SW 1271 (cell line): ENCODE results near the gene MTIF2.
"Not testable (repeated sequence)": the region's sequence is repeated elsewhere in the genome, so short reads cannot be mapped to it uniquely, and the experiment has no call there.

Experiments used
- DNase-seq, 2 experiments: peaks; one replicate each; lab custom pipeline; 2025; lab: John Stamatoyannopoulos, UW

The MTIF2 gene

DNA sequence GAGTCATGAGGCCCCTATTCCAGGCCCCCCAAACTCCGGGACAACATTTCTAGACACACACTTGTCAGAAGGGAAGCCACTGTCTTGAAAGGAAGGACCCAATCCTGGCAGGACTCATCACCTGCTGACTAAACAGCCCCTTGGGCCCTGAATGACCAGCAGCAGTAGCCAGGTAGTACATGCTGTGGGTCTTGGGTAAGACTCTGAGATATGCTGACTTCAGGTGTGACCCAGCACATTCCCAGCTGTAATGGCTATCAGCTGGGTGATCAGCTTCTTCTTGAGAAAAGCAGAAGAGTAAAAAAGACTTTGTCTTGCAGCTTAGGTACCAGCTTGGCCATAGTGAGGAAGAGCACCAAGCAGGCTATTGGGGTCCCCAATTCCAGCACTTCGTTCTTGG lies 72.5 kb downstream of the MTIF2 start:
- no peak for DNase-seq

DNA sequence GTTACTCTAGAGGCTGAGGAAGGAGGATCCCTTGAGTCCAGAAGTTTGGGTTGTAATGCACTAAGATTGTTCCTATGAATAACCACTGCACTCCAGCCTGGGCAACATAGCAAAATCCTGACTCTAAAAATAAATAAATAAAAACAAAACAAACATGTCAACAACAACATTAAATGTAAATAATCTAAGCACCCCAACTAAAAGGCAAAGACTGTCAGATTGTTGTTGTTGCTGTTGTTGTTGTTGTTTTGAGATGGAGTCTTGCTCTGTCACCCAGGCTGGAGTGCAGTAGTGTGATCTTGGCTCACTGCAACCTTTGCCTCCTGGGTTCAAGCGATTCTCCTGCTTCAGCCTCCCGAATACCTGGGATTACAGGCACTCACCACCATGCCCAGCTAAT lies 77.1 kb downstream of the MTIF2 start:
- DNase-seq: not testable (repeated sequence)

DNA sequence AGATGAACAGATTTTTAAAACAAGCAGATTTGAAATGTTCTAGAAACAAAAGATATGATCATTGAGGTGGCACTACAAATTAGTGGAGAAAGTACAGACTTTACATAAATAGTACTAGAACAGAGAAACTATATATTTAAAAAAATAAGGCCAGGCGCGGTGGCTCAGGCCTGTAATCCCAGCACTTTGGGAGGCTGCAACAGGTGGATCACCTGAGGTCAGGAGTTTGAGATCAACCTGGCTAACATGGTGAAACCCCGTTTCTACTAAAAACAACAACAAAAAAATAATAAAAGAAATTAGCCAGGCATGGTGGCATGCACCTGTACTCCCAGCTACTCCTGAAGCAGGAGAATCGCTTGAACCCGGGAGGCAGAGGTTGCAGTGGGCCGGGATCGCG lies 82.2 kb downstream of the MTIF2 start:
- DNase-seq: not testable (repeated sequence)
